ENCODE results near the gene RBCK1.

DNA sequence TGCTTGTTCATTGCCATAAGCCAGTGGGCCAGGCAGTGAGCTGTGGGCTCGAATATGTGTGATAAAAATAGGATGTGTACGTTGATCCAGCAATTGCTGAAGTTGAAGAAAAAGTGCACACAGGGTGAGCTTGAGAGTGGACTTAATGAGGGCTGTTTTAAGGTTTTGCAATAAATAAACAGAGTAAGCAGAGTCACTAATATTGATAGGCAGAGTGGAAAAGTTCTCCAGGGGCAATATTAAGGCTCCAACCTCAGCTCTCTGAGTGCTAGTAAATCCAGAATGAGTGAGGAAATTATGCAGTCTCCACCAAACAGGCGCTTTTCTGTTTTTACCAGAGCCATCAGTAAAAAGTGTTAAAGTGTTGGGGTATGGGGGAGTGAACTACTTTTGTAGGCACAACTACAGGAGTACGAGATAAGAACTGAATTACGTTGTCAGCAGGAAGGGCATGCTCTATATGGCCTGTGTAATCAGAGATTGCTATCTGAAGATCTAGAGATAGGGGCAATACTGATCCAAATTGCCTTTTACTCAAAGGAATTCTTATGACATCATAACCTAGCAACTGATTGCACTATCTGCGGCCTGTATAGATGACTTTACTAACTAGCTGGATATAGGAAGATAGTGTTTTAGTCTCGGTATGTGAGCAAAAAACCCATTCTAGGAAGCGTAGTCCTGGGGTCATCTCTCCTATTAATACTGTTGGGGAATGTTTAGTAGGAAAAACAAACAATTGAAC lies 61.8 kb downstream of the RBCK1 start:
- TF ChIP-seq, protein P1, sequence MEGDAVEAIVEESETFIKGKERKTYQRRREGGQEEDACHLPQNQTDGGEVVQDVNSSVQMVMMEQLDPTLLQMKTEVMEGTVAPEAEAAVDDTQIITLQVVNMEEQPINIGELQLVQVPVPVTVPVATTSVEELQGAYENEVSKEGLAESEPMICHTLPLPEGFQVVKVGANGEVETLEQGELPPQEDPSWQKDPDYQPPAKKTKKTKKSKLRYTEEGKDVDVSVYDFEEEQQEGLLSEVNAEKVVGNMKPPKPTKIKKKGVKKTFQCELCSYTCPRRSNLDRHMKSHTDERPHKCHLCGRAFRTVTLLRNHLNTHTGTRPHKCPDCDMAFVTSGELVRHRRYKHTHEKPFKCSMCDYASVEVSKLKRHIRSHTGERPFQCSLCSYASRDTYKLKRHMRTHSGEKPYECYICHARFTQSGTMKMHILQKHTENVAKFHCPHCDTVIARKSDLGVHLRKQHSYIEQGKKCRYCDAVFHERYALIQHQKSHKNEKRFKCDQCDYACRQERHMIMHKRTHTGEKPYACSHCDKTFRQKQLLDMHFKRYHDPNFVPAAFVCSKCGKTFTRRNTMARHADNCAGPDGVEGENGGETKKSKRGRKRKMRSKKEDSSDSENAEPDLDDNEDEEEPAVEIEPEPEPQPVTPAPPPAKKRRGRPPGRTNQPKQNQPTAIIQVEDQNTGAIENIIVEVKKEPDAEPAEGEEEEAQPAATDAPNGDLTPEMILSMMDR (IDR thresholded peaks at IDR 0.05) = no peak
- TF ChIP-seq EP300 (IDR thresholded peaks at IDR 0.05) (no peak), POLR2AphosphoS5 (IDR thresholded peaks at IDR 0.05) (no peak), POLR2A (IDR thresholded peaks at IDR 0.05) (no peak)

Data from upper lobe of left lung (tissue), 4 donors.